ENCODE measurements around the gene SP4.

Gene SP4

DNA sequence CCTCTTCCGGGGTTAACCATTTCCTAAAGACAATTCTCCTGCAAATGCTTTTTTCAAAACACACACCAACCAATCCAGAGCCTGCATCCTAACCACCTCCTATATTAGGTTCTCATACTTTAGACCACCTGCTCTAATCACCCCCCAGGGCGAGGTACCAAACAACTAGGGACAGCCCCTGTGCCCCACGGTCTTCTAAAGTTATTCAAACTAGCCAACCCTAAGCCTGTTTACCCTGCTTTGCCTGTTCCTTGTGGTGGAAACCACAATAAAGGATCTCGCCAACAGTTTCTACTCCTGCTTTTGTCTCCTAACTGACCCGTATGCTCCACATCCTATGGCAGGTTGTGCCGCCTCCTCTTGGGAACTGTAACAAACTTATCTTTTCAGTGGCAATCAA is 21.1 kb downstream of the SP4 start:
- no peak for DNase-seq

DNA sequence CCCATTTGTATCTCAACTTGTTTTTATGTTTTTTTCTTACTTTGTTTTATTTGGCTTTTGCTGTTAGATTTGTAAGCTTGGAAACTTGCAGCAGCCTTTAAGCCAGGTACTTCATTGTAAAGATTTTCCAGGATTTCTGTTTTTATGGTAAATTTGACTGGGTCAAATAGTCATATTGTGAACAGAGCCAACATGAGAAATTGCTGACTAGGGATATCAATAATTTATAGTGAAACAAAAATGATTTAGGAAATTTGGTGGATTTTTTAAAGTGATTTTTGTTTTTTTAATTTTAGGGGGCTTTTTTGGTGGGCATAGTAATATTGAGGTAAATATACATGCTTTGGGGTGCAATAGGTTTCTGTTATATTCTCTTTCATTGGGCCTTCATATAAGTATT is 22.2 kb downstream of the SP4 start:
- DNase-seq: no peak

DNA sequence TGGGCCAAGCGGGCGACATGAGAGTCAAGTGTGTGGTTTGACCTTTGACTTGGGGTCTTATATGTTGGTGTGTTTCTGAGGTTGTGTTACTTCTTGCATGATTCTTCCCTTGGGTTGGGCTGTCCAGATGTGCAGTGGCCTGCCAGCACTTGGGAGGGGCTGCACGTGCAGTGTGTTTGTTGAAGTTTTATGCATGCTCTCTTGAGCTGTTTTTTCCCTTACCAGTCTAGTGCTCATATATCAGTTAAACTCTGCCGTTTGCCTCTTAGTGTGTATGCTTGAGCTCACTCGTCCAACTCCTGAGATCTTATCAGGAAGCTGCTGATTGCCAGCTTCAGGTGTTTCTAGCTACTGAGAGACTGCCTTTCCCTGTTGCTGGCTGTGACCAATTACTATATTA is 23.1 kb downstream of the SP4 start:
- DNase-seq: no peak

GRCh38 chr7:21454182-21454581 is 26.3 kb downstream of the SP4 start:
- DNase-seq: no peak

GRCh38 chr7:21454906-21455305 is 27.0 kb downstream of the SP4 start:
- no peak for DNase-seq

DNA sequence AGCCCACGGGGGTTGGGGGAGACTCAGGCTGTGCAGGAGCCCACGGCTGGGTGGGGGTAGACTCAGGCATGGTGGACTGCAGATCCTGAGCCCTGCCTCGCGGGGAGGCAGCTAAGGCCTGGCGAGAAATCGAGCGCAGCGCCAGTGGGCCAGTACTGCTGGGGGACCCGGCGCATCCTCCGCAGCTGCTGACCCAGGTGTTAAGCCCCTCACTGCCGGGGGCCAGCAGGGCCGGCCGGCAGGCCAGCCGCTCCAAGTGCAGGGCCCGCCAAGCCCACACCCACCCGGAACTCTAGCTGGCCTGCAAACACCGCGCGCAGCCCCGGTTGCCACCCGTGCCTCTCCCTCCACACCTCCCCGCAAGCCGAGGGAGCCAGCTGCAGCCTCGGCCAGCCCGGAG is 33.4 kb downstream of the SP4 start:
- no peak for DNase-seq

DNA sequence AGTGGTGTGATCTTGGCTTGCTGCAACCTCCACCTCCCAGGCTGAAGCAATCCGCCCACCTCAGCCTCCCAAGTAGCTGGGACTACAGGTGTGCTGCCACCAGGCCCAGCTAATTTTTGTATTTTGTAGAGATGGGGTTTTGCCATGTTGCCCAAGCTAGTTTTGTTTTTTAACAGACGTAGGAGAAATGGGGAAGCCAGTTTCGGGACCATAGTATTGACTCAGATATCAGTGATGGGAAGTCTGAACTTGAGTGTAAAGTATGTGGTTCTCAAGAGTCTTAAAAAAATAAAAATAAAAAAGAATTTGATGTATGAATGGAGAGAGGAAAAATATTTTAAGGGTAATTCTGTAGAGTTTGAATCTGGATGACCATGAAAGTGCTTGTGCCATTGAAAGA is 34.2 kb downstream of the SP4 start:
- no peak for DNase-seq

DNA sequence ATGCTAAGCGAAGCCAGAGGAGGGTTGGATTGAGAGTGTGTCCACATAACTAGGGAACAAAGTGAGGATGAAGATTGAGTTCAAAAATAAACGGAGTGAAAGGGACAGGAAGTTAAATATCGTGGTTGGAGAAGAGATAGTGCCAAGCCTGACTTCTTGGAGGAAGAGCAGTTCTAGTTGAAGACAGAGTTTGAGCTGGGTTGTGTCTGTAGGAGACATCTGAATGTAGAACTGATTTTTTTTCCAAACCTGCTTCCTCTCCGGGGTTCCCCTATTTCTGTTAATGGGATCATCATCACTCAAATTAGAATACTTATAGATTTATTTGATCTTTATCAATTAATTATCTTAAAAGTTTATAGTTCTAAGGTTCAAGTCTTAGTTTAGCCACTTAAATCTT is 35.6 kb downstream of the SP4 start:
- no peak for DNase-seq

- no peak for DNase-seq
Measured at GRCh38 chr7:21468969-21469368, 41.1 kb downstream of the SP4 start.

DNA sequence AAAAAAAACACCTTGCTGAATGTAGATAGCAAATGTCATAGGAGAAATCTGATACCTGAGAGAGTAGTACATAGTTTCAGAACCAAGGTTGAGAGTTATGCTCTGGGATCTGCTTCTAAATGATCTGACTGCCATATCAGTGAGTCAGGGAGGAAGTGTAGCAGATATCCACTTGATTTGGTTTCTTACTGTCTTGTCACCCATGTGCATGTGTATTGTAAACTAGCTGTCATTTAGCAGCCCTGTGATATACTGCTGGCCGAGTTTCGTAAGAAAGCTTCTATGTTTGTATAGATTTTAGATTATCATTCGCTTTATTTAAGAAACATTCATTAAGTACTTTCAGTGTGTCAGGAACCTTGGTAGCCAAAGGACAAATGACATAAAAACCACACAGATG is 42.0 kb downstream of the SP4 start:
- no peak for DNase-seq

- no peak for DNase-seq
Measured at GRCh38 chr7:21472029-21472428, 44.1 kb downstream of the SP4 start.

GRCh38 chr7:21476429-21476828 is 48.5 kb downstream of the SP4 start:
- no peak for DNase-seq

DNA sequence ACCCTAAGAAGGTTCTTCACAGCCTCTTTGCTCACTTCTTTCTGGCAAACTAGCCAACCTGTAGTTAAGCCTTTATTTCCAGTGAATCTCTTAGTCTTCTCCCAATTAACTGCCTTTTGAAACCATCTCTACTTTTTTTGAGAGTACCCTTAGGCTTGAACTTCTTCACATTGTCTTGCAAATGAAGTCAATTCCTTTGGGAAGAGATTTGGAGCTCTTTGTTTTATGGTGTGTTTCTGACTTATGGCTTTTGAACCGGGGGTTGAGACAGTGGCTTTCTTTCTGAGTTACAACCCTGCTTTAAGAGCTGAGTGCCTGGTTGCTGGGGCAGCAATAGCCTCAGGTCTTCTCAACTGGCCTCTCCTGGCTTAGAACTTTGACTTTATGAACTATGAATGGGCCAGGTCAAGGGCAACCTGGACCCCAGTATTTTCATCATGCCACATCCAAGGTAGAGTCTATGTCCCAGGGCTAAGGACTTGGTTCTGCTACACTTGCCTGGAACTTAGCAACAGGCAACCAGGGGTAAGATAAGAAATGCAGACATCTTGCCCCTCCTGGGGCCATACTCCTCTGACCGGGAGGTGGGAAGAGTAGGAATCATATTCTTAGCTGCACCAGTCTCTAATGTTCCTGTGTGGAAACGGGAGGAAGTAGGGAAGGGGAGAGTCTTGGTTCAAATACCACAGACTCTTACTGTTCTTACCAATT is 53.0 kb downstream of the SP4 start:
- DNase-seq: no peak

DNA sequence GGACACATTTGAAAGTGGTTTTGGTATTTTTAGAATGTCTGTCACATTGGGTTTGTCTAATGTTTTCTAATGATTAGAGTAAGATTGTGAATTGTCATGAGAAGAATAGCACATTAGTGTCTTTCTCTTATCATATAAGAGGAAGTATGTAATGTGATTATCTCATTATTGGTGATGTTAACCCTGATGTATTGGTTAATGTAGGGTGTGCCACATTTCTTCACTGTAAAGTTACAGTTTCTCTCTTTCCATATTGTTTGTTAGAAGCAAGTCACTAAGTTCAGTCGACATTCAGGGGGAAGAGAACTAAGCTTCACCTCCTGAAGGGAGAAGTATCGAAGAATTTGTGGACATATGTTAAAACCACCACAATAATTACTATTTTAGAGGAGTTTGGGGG is 58.6 kb downstream of the SP4 start:
- no peak for DNase-seq

- no peak for DNase-seq
Measured at GRCh38 chr7:21495731-21496130, 67.8 kb downstream of the SP4 start.

GRCh38 chr7:21497072-21497471 is 69.2 kb downstream of the SP4 start:
- no peak for DNase-seq

DNA sequence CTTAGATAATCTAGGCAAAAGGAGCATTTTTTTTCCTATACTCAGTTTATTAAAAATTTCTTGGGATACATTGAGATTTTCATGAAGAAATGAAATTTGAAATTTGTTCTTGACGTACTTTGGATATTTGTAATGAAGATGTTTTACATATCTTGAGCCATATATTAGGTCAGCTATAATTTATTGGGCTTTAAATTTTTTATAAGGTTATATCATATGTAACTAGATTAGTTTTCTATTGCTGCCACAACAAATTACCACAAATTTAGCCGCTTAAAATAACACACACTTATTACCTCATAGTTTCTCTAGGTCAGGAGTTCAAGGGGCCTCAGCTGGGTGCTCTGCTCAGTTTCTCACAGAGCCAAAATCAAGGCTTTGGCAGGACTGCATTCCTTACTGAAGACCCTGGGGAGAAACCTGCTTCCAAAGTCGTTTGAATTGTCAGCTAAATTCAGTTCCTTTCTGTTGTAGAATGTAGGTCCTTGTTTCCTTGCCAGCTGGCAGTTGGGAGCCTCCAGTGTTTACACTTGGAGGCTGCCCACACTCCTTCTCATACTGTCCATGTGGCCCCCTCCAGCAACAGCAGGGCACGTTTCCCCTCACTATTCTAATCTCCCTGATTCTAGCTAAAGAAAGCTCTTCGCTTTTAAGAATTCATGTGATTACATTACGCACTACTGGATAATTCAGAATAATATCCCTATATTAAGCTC is 72.4 kb downstream of the SP4 start:
- DNase-seq: no peak

DNA sequence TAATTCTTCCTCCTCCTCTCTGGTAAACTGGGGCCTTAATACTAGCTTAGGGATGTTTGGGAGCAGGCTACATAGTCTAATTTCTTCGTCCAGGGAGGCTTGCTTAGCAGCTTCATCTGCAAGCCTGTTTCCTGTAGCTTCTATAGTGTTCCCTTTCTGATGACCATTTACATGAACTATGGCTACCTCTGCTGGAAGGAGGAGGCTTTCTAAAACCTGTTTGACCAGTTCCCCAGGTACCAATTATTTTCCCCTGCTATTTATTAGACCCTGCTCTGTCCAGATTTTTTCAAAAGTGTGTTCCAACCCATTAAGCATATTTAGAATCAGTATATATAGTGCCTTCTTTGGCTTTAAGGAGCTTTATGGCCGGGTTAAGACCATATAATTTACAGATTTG is 76.1 kb downstream of the SP4 start:
- no peak for DNase-seq

DNA sequence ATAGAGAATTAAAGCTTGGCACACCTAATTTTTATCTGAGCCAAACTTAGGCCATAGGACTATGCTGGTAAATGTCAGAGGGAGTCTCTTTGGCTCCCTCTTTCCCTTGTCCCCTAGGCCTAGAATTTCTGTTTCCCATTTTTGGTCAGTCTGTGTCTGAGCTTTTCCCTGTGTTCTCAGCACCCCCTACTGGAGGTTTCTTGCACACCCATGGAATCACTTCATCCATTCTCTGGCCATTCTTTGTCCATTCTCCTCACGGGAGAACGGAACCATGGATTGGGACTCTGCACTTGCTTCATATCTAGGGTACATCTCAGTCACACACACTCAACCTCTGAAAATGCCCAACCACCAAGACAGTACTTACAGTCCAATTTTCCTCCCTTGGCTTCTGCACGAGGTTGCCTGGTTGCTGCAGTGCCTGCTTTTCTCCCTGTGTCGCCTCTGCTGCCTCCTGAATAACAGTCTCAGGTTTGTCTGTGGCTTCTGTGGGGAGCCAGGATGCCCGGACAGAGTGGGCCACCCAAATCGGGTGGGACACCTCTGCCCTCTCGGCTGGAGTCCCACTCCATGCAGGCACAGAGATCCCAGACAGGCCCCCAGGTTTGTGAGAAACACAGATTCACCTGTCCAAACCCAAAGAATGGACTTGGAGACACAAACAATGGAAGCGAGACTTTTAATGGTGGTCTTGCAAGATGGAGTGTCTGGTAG is 79.9 kb downstream of the SP4 start:
- DNase-seq: peak; percentile 28

DNA sequence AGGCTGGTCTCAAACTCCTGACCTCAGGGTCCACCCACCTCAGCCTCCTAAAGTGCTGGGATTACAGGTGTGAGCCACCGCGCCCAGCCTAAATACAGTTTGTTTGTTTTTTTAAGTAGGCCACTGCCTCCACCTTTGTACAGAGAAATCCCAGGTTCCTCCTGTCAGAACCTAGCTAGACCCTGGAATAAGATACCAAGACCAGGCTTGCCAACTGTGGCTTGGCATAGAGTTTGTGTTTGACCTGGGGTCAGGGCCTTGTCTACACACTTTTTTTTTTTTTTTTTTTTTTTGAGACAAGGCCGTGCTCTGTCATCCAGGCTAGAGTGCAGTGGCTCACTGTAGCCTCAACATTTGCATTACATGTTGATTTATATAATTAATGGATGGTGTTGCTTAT is 80.7 kb downstream of the SP4 start:
- DNase-seq: no peak

- no peak for DNase-seq
Measured at GRCh38 chr7:21514062-21514461, 86.2 kb downstream of the SP4 start.

- no peak for DNase-seq
Measured at GRCh38 chr7:21524680-21525079, 96.8 kb downstream of the SP4 start.

GRCh38 chr7:21526007-21526406 is 98.1 kb downstream of the SP4 start:
- peak; percentile 44 for DNase-seq

DNA sequence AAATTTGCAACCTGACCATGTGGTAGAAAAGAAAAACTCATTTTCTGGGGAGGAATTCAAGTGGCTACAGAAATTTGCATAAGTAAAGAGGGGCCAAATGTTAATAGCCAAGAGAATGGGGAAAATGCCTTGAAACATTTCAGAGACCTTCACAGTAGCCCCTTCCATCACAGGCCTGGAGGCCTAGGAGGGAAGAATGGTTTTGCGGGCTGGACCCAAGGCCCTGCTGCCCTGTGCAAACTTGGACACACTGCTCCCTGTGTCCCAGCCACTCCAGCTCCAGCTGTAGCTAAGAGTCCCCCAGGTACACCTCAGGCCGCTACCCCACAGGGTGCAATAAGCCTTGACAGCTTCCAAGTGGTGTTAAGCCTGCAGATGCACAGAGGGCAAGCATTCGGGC is 98.6 kb downstream of the SP4 start:
- no peak for DNase-seq
